HEK293 (cell line): ENCODE data around the gene DLX6.

ENCODE experiments used
- CTCF ChIA-PET: fragments of 350-600 bp; formaldehyde crosslinking; extraction: SDS; loops from one replicate; lab custom pipeline; 2021; ENCODE audit warnings: antibody characterized with exemption; lab: Yijun Ruan, JAX
- POLR2A ChIA-PET: fragments of 300-600 bp; formaldehyde crosslinking; extraction: SDS; loops from one replicate; lab custom pipeline; 2020; ENCODE audit warnings: antibody characterized with exemption, inconsistent platforms; lab: Yijun Ruan, JAX
- H3K27ac ChIP-seq: fragments of 200-500 bp; sonication (Bioruptor generic); 2 replicates; pipeline ENCODE4 v1.5.1; 2014; ENCODE audit warnings: low read depth, low read length, control low read depth, inconsistent platforms; ENCODE audit errors: extremely low read depth
- H3K36me3 ChIP-seq, 2 experiments: fragments of 200-500 bp in 1 of 2; sonication (Bioruptor generic) in 1 of 2; 1 replicate in 1 of 2; 2 replicates in 1 of 2; pipeline ENCODE4 v1.5.1; 2014 to 2017; ENCODE audit warnings: inconsistent platforms in 2 of 2, low read length in 2 of 2; ENCODE audit not compliant: control insufficient read depth in 2 of 2, insufficient read depth in 1 of 2
- H3K4me1 ChIP-seq: fragments of 200-500 bp; sonication (Bioruptor generic); 2 replicates; pipeline ENCODE4 v1.5.1; 2014; ENCODE audit warnings: mild to moderate bottlenecking, low read length, inconsistent platforms; ENCODE audit not compliant: control insufficient read depth, insufficient read depth
- H3K4me3 ChIP-seq: 2 replicates; pipeline ENCODE4 v1.5.1; 2011; ENCODE audit warnings: low read depth, mild to moderate bottlenecking, control low read depth, low read length, moderate library complexity
- H3K9me3 ChIP-seq: fragments of 200-500 bp; sonication (Bioruptor generic); 2 replicates; pipeline ENCODE4 v1.5.1; 2014; ENCODE audit warnings: low read depth, low read length, inconsistent platforms; ENCODE audit not compliant: control insufficient read depth, insufficient read depth
- BCL11A ChIP-seq: fragments of 450-650 bp; formaldehyde crosslinking; IDR thresholded peaks from 2 replicates; pipeline ENCODE4 v1.5.1; 2016; ENCODE audit warnings: low read depth, missing biosample characterization, missing genetic modification characterization
- HOXC10 ChIP-seq: sonication (generic); formaldehyde crosslinking; IDR thresholded peaks from 2 replicates; pipeline ENCODE4 v1.8.1; 2023; ENCODE audit warnings: mild to moderate bottlenecking, missing genetic modification reagents
- RBAK ChIP-seq: fragments of 450-650 bp; formaldehyde crosslinking; IDR thresholded peaks from 2 replicates; pipeline ENCODE4 v1.5.1; 2016; ENCODE audit warnings: missing biosample characterization, missing genetic modification characterization
- SALL2 ChIP-seq: fragments of 450-650 bp; formaldehyde crosslinking; IDR thresholded peaks from 2 replicates; pipeline ENCODE4 v1.5.0; 2017; ENCODE audit warnings: missing biosample characterization, mild to moderate bottlenecking, missing genetic modification characterization, borderline replicate concordance
- SCRT1 ChIP-seq: fragments of 450-650 bp; formaldehyde crosslinking; IDR thresholded peaks from 2 replicates; pipeline ENCODE4 v1.5.1; 2016; ENCODE audit warnings: missing biosample characterization, missing genetic modification characterization, borderline replicate concordance
- ZFHX2 ChIP-seq: fragments of 450-650 bp; formaldehyde crosslinking; conservative IDR thresholded peaks from 2 replicates; pipeline ENCODE4 v1.5.1; 2016; ENCODE audit warnings: missing biosample characterization, missing genetic modification characterization
- ZNF112 ChIP-seq: fragments of 450-650 bp; formaldehyde crosslinking; IDR thresholded peaks from 2 replicates; pipeline ENCODE4 v1.5.0; 2017; ENCODE audit warnings: missing biosample characterization, missing genetic modification characterization
- ZNF133 ChIP-seq: fragments of 450-650 bp; formaldehyde crosslinking; IDR thresholded peaks from 2 replicates; pipeline ENCODE4 v1.5.1; 2016; ENCODE audit warnings: missing biosample characterization, missing genetic modification characterization
- ZNF138 ChIP-seq: fragments of 450-650 bp; formaldehyde crosslinking; IDR thresholded peaks from 2 replicates; pipeline ENCODE4 v1.5.1; 2016; ENCODE audit warnings: missing biosample characterization, missing genetic modification characterization, borderline replicate concordance
- ZNF175 ChIP-seq: fragments of 450-650 bp; formaldehyde crosslinking; IDR thresholded peaks from 2 replicates; pipeline ENCODE4 v1.5.1; 2016; ENCODE audit warnings: missing biosample characterization, missing genetic modification characterization
- ZNF2 ChIP-seq: fragments of 450-650 bp; formaldehyde crosslinking; IDR thresholded peaks from 2 replicates; pipeline ENCODE4 v1.5.1; 2016; ENCODE audit warnings: missing biosample characterization, missing genetic modification characterization
- ZNF211 ChIP-seq: fragments of 450-650 bp; formaldehyde crosslinking; IDR thresholded peaks from 2 replicates; pipeline ENCODE4 v1.5.1; 2016; ENCODE audit warnings: low read depth, missing biosample characterization, missing genetic modification characterization
- ZNF221 ChIP-seq: fragments of 450-650 bp; formaldehyde crosslinking; IDR thresholded peaks from 2 replicates; pipeline ENCODE4 v1.5.1; 2017; ENCODE audit warnings: missing biosample characterization, missing genetic modification characterization, borderline replicate concordance
- ZNF239 ChIP-seq: fragments of 450-650 bp; formaldehyde crosslinking; IDR thresholded peaks from 2 replicates; pipeline ENCODE4 v1.5.1; 2016; ENCODE audit warnings: missing biosample characterization, missing genetic modification characterization
- ZNF274 ChIP-seq, 2 experiments: fragments of 200-500 bp in 1 of 2; fragments of 450-650 bp in 1 of 2; sonication (Bioruptor generic) in 1 of 2; formaldehyde crosslinking in 1 of 2; IDR thresholded peaks; 2 replicates each; pipeline versions ENCODE4 v1.5.1 to v1.6.1; 2014 to 2016; ENCODE audit warnings: borderline replicate concordance in 1 of 2, inconsistent platforms in 1 of 2, low read length in 1 of 2, missing biosample characterization in 1 of 2, missing genetic modification characterization in 1 of 2
- ZNF366 ChIP-seq: fragments of 450-650 bp; formaldehyde crosslinking; conservative IDR thresholded peaks from 2 replicates; pipeline ENCODE4 v1.5.1; 2016; ENCODE audit warnings: missing biosample characterization, missing genetic modification characterization
- ZNF394 ChIP-seq: fragments of 450-650 bp; formaldehyde crosslinking; IDR thresholded peaks from 2 replicates; pipeline ENCODE4 v1.5.1; 2016; ENCODE audit warnings: missing biosample characterization, missing genetic modification characterization, mild to moderate bottlenecking, moderate library complexity, borderline replicate concordance
- ZNF433 ChIP-seq: fragments of 450-650 bp; formaldehyde crosslinking; IDR thresholded peaks from 2 replicates; pipeline ENCODE4 v1.5.1; 2016; ENCODE audit warnings: missing biosample characterization, missing genetic modification characterization, low read depth
- ZNF514 ChIP-seq: fragments of 450-650 bp; formaldehyde crosslinking; IDR thresholded peaks from 2 replicates; pipeline ENCODE4 v1.5.1; 2016; ENCODE audit warnings: missing biosample characterization, missing genetic modification characterization
- ZNF600 ChIP-seq: fragments of 450-650 bp; formaldehyde crosslinking; IDR thresholded peaks from 2 replicates; pipeline ENCODE4 v1.5.1; 2016; ENCODE audit warnings: missing biosample characterization, missing genetic modification characterization
- ZNF624 ChIP-seq: fragments of 450-650 bp; formaldehyde crosslinking; IDR thresholded peaks from 2 replicates; pipeline ENCODE4 v1.5.1; 2017; ENCODE audit warnings: missing biosample characterization, missing genetic modification characterization
- ZNF629 ChIP-seq: fragments of 450-650 bp; formaldehyde crosslinking; IDR thresholded peaks from 2 replicates; pipeline ENCODE4 v1.5.1; 2017; ENCODE audit warnings: missing biosample characterization, missing genetic modification characterization
- ZNF791 ChIP-seq: fragments of 450-650 bp; formaldehyde crosslinking; IDR thresholded peaks from 2 replicates; pipeline ENCODE4 v1.5.1; 2016; ENCODE audit warnings: missing biosample characterization, missing genetic modification characterization
- ZSCAN16 ChIP-seq: fragments of 450-650 bp; formaldehyde crosslinking; IDR thresholded peaks from 2 replicates; pipeline ENCODE4 v1.5.1; 2016; ENCODE audit warnings: missing biosample characterization, missing genetic modification characterization
- ZXDB ChIP-seq: fragments of 450-650 bp; formaldehyde crosslinking; IDR thresholded peaks from 2 replicates; pipeline ENCODE4 v1.5.1; 2016; ENCODE audit warnings: missing biosample characterization, missing genetic modification characterization
- TF ChIP-seq, protein P1 (sequence below): fragments of 450-650 bp; formaldehyde crosslinking; IDR thresholded peaks from 2 replicates; pipeline ENCODE4 v1.5.1; 2016; ENCODE audit warnings: missing biosample characterization, missing genetic modification characterization, borderline replicate concordance
- TF ChIP-seq, protein P2 (sequence below): fragments of 450-650 bp; formaldehyde crosslinking; conservative IDR thresholded peaks from 2 replicates; pipeline ENCODE4 v1.5.1; 2016; ENCODE audit warnings: low read depth, missing biosample characterization, missing genetic modification characterization
- TF ChIP-seq, protein P3 (sequence below): fragments of 450-650 bp; formaldehyde crosslinking; IDR thresholded peaks from 2 replicates; pipeline ENCODE4 v1.5.1; 2016; ENCODE audit warnings: missing biosample characterization, missing genetic modification characterization
- TF ChIP-seq, protein P4 (sequence below): fragments of 450-650 bp; formaldehyde crosslinking; IDR thresholded peaks from 2 replicates; pipeline ENCODE4 v1.5.1; 2016; ENCODE audit warnings: missing biosample characterization, missing genetic modification characterization

DLX6 gene

DNA sequence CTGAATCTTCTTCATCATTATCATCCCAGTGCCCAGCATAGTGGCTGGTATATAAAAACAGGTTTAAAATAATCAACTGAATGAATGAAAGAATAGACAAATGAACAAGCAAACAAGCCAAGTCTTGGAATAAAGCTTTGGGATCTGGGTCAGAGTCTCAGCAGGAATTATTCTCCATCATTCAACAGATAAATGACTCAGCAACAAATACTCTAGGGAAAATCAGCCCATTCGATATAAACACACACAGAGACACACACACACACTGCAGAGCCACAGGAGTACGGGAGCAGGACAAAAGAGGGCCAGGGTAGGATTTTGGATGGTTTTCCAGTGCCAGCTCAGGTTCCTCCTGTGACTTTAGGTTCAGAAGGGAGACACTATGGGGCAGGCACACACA, 29.2 kb upstream of the DLX6 start:
- Histone ChIP-seq H3K4me1 (no peaks in the 10 kb centered on the region), H3K36me3 (no peaks in the 10 kb centered on the region), H3K4me3 (no peak overlapping the region), H3K9me3 (no peaks in the 10 kb centered on the region), H3K27ac (no peak overlapping the region)
- ChIA-PET POLR2A (no interaction called here), CTCF (interaction anchor here (0.5 kb wide), 1 partner anchor 18 kb away, joined by 3 read pairs; no protein-coding TSS in a partner anchor)
- no peak for TF ChIP-seq ZNF629 (tag by site-specific recombination)
- TF ChIP-seq ZNF433 = no peak
- TF ChIP-seq ZNF133 (tag by site-specific recombination) = no peak
- TF ChIP-seq ZNF138 (tag by site-specific recombination) = no peak
- TF ChIP-seq ZNF394 (tag by site-specific recombination) = no peak
- TF ChIP-seq ZNF366 (tag by site-specific recombination) = no peak
- no peak for TF ChIP-seq ZNF2
- no peak for TF ChIP-seq ZNF791 (tag by site-specific recombination)
- no peak for TF ChIP-seq HOXC10 (CRISPR knock-in tag)
- no peak for TF ChIP-seq ZNF624 (tag by site-specific recombination)
- TF ChIP-seq ZNF274 (IDR thresholded peaks at IDR 0.05; ENCODE audit: low read length) = no peak
- no peak for TF ChIP-seq ZNF274 (tag by site-specific recombination; IDR thresholded peaks at IDR 0.05; ENCODE audit: borderline replicate concordance)
- TF ChIP-seq RBAK (tag by site-specific recombination) = no peak
- no peak for TF ChIP-seq ZNF221
- TF ChIP-seq ZFHX2 (tag by site-specific recombination) = no peak
- TF ChIP-seq, protein P1, sequence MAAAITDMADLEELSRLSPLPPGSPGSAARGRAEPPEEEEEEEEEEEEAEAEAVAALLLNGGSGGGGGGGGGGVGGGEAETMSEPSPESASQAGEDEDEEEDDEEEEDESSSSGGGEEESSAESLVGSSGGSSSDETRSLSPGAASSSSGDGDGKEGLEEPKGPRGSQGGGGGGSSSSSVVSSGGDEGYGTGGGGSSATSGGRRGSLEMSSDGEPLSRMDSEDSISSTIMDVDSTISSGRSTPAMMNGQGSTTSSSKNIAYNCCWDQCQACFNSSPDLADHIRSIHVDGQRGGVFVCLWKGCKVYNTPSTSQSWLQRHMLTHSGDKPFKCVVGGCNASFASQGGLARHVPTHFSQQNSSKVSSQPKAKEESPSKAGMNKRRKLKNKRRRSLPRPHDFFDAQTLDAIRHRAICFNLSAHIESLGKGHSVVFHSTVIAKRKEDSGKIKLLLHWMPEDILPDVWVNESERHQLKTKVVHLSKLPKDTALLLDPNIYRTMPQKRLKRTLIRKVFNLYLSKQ (tag by site-specific recombination) = no peak
- TF ChIP-seq ZNF112 (tag by site-specific recombination) = no peak

DNA sequence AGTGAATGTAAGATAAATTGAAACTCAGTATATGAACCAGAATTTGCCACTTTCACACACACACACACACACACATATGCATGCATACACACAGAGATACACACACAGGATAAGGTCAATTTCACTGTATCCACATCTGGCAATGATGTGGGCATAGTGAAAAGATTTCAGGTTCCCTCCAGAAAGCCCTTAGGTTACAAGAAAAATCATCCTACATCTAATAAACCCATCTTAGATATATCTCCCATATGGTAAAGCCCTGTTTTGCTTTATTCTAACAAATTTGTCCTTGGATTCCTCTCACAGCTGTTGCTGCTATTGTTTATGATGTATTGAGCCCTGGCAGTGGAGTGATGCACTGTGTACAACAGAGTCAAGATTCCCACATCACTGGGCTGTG, 27.9 kb upstream of the DLX6 start:
- no peaks in the 10 kb centered on the region for H3K4me1 ChIP-seq
- POLR2A ChIA-PET = no interaction called here
- H3K36me3 ChIP-seq = no peaks in the 10 kb centered on the region
- H3K4me3 ChIP-seq = no peak overlapping the region
- H3K9me3 ChIP-seq = no peaks in the 10 kb centered on the region
- H3K27ac ChIP-seq = no peak overlapping the region
- CTCF ChIA-PET = no interaction called here
- TF ChIP-seq ZNF600 (no peak), ZNF239 (tag by site-specific recombination) (no peak), ZSCAN16 (tag by site-specific recombination) (no peak), SCRT1 (tag by site-specific recombination) (no peak), ZFHX2 (tag by site-specific recombination) (no peak), ZNF175 (tag by site-specific recombination) (no peak), ZNF514 (tag by site-specific recombination) (no peak), ZNF211 (tag by site-specific recombination) (no peak), SALL2 (tag by site-specific recombination) (no peak), BCL11A (tag by site-specific recombination) (no peak), ZXDB (tag by site-specific recombination) (no peak)
- TF ChIP-seq, protein P2, sequence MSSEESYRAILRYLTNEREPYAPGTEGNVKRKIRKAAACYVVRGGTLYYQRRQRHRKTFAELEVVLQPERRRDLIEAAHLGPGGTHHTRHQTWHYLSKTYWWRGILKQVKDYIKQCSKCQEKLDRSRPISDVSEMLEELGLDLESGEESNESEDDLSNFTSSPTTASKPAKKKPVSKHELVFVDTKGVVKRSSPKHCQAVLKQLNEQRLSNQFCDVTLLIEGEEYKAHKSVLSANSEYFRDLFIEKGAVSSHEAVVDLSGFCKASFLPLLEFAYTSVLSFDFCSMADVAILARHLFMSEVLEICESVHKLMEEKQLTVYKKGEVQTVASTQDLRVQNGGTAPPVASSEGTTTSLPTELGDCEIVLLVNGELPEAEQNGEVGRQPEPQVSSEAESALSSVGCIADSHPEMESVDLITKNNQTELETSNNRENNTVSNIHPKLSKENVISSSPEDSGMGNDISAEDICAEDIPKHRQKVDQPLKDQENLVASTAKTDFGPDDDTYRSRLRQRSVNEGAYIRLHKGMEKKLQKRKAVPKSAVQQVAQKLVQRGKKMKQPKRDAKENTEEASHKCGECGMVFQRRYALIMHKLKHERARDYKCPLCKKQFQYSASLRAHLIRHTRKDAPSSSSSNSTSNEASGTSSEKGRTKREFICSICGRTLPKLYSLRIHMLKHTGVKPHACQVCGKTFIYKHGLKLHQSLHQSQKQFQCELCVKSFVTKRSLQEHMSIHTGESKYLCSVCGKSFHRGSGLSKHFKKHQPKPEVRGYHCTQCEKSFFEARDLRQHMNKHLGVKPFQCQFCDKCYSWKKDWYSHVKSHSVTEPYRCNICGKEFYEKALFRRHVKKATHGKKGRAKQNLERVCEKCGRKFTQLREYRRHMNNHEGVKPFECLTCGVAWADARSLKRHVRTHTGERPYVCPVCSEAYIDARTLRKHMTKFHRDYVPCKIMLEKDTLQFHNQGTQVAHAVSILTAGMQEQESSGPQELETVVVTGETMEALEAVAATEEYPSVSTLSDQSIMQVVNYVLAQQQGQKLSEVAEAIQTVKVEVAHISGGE (tag by site-specific recombination) = no peak
- TF ChIP-seq, protein P3, sequence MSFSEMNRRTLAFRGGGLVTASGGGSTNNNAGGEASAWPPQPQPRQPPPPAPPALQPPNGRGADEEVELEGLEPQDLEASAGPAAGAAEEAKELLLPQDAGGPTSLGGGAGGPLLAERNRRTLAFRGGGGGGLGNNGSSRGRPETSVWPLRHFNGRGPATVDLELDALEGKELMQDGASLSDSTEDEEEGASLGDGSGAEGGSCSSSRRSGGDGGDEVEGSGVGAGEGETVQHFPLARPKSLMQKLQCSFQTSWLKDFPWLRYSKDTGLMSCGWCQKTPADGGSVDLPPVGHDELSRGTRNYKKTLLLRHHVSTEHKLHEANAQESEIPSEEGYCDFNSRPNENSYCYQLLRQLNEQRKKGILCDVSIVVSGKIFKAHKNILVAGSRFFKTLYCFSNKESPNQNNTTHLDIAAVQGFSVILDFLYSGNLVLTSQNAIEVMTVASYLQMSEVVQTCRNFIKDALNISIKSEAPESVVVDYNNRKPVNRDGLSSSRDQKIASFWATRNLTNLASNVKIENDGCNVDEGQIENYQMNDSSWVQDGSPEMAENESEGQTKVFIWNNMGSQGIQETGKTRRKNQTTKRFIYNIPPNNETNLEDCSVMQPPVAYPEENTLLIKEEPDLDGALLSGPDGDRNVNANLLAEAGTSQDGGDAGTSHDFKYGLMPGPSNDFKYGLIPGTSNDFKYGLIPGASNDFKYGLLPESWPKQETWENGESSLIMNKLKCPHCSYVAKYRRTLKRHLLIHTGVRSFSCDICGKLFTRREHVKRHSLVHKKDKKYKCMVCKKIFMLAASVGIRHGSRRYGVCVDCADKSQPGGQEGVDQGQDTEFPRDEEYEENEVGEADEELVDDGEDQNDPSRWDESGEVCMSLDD = no peak
- TF ChIP-seq, protein P4, sequence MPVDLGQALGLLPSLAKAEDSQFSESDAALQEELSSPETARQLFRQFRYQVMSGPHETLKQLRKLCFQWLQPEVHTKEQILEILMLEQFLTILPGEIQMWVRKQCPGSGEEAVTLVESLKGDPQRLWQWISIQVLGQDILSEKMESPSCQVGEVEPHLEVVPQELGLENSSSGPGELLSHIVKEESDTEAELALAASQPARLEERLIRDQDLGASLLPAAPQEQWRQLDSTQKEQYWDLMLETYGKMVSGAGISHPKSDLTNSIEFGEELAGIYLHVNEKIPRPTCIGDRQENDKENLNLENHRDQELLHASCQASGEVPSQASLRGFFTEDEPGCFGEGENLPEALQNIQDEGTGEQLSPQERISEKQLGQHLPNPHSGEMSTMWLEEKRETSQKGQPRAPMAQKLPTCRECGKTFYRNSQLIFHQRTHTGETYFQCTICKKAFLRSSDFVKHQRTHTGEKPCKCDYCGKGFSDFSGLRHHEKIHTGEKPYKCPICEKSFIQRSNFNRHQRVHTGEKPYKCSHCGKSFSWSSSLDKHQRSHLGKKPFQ (tag by site-specific recombination) = no peak
